ENCODE results near the gene CORO2B.

CORO2B gene

DNA sequence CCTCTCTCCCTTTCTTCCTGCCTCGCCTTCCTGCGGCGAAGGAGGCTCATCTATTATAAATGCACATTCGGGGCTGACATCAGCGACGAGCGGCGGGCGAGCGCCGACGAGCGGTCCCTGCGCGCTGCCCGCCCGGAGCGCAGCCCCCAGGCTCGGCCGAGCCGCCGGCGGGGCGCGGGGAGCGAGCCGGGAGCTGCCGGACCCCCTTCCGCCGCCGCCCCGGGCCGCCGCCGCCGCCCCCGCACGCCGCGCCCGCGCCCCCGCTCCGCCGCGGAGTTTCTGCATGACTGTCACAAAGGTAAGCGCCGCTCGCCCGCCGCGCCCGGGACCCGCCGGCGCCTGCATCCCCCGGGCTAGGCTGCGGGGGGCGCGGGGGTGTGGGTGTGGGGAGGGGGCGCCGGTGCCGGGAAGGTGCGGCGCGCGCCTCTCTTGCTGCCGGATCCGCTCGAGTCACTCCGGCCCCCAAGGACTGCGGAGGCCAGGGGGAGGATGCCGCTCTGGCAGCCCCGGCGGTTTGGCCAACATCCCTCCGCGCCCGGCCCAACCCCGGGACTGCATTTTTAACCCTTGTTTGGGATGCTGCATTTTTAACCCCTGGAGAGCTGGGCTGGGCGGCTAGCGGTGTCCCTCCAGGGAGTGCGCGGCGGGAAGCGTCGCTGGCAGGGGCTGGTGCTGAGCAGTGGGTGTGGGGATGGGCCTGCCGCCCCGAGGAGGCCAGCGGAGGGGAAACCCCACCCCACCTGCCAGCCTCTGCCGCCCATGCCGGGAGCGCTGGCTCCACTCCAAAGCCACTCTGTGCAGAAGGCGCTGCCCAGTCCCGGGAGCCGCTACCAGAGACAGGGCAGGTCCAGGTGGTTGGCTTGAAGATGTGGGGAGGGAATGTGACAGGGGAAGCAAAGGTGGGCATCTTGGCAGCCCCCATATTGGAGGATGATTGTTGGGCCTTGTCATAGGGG lies at the start of gene CORO2B:
Gene CORO2B (plus strand): TSS at position 14 of the 956 bp plus-strand sequence. CDS start 270 bp downstream, at position 284.
- peak; percentile 10 to 23 for DNase-seq

DNA sequence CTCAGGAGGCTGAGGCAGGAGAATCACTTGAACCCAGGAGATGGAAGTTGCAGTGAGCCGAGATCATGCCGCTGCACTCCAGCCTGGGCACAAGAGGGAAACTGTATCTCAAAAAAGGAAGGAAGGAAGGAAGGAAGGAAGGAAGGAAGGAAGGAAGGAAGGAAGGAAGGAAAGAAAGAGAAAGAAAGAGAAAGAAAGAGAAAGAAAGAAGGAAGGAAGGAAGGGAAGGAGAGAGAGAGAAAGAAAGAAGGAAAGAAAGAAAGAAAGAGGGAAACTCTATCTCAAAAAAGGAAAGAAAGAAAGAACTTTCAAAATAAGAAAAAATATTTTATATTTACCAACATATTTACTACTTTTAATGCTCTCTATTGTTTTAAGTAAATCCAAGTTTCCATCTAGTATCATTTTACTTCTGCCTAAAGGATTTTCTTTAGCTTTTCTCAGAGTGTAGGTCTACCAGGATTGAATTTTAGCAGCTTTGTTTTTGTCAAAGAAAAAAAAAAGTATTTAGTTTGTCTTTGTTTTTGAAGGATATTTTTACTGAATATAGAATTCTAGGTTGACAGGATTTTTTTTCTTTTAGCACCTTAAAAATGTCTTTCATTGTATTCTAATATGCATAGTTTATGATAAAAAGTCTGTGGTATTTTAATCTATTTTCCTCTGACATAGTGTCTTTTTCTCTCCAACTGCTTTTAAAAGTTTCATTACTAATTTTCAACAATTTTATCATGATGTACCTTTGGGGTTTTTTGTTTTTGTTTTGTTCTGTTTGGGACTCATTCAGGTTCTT lies 47.2 kb upstream of the CORO2B start:
- DNase-seq: no peak

GRCh38 chr15:68536331-68537095 lies 42.3 kb upstream of the CORO2B start:
- DNase-seq: no peak

- DNase-seq: no peak
These were observed 41.7 kb upstream of the CORO2B start for GRCh38 chr15:68537097-68537496.

DNA sequence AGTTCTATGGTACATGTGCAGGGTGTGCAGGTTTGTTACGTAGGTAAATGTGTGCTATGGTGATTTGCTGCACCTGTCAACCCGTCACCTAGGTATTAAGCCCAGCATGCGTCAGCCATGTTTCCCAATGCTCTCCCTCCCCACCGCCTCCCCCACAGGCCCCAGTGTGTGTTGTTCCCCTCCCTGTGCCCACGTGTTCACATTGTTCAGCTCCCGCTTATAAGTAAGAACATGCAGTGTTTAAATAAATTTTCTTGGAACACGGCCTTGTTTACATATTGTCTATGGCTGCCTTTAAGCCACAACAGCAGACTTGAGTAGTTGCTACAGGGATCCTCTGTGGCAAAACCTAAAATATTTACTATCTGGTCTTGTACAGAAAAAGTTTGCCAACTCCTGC lies 41.3 kb upstream of the CORO2B start:
- no peak for DNase-seq

DNA sequence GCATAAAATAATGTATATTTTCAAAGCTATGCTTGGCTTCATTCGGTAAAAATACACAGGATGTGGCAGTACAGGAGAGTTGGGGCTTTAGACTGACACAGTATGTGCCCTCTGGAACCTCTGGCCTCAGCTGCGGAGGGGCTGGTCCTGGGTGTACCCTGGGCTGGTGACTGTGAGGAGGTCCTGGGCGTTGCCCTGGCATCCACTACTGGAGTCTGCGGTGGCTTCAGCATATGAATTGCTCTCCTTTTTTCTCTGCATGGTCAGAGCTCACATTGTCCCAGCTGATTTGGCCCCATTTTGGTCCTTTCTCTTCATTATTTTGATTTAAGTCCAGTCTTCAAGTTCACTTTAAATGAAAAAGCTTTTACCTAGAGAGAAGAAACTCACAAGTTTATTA lies 40.5 kb upstream of the CORO2B start:
- DNase-seq: no peak

GRCh38 chr15:68541743-68542142 lies 37.0 kb upstream of the CORO2B start:
- no peak for DNase-seq

DNA sequence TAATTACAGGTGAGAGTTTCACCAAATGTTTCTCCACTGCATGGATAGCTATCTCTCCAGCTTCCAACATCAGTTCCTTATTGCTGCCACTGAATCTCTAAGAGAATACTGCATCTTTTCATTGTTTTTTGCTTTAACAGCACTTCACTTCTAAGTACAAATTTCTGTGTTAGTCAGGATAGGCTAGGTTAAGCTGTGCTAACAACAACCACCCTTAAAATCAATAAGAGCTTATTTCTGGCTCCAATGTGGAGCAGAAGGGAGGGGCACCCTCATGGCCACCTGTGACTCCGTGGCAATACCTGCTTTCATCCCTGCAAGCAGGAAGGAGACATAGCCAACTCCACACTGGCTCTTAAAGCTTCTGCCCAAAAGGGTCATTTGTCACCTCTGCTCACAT lies 36.4 kb upstream of the CORO2B start:
- DNase-seq: no peak

DNA sequence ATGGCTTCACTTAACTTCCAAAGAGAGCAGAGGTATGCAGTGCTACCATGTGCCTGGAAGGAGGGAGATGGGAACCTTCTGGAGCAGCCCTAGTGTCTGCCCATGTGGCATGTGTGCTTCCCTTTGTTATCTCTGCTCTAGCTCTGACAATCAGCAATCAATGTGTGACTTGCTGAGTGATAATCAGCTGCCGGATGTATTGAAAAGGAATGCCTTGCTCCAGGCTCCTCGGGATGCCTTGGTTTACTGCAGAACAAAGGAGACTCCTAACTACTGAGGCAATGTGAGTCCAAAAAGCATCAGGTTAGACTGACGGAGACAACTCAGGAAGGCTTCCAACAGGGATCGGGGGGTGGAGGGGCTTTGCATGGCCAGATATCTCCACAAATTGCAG lies 36.0 kb upstream of the CORO2B start:
- DNase-seq: no peak

DNA sequence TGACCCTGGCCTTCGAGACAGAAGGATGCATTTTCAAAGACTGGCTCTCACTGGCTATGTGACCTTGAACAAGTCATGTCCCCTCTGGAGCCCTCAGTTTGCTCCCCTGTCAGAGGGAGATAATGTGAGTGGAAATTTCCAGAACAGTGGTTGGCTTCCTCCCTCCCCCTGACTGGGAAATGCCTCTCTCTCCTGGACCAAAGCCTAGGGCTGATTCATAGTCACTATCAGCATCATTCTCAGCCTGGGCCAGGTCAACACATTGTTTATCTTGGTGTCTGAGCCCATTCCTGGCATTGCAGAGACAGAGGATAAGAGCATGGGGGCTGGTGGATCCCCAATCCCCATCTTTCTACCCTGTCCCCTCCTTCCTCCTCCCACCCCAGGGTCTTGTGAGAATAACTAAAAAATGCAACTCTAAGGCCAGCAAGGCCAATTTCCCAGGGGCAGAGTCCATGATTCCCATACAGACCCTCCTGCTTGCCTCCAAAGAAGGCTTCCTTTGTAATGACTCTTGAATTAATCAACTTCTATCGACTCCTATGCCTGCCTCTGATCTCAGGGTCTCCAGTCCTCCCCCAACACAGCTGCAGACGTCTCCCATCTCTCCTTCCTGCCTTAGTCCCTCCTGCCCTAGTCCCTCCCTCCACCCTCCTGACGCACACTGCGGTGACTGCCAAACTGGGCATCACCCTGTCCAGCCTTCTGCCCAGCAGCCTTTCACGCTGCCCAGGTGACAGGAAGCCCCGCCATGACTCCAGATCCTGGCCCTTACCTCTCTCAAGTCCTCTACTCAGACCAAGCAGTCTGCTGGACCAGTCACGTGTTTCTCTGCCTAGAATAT lies 35.4 kb upstream of the CORO2B start:
- DNase-seq: no peak

DNA sequence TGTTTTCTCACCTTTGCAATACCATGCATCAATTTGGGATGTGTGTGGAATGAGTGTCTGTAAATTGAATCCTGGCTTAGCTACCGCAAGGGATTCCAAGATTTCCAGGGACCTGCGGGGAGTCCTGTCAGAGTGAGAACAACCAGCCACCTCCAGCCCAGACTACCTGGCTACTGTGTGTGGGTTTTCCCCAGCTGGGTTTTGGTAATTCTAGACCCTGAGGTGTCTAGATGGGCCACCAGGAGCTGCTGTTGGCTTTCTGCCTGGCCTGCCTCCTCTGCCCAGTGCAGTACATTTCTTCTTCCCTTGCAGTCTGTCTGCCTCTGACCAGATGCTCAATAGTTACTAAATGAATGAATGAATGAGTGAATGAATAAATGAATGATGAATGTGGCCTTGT lies 32.5 kb upstream of the CORO2B start:
- no peak for DNase-seq

DNA sequence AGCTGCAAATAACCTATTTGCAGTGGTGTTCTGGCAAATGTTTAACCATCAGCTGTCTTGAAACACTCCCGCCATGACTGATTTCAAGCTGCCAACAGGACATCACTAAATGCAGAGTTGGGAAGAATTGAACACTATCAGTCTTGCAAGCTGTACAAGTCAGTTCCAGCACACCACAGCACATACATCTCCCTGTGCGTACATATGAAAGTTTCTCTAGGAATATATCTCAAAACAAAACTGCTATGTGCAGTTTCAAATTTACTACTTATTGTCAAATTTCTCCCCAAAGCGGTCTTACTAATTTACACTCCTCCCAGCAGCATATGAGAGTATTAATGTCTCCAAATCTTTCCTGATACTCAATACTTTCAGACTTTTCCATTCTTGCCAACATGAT lies 30.4 kb upstream of the CORO2B start:
- no peak for DNase-seq

- DNase-seq: no peak
These were observed 28.8 kb upstream of the CORO2B start for GRCh38 chr15:68550004-68550403.

DNA sequence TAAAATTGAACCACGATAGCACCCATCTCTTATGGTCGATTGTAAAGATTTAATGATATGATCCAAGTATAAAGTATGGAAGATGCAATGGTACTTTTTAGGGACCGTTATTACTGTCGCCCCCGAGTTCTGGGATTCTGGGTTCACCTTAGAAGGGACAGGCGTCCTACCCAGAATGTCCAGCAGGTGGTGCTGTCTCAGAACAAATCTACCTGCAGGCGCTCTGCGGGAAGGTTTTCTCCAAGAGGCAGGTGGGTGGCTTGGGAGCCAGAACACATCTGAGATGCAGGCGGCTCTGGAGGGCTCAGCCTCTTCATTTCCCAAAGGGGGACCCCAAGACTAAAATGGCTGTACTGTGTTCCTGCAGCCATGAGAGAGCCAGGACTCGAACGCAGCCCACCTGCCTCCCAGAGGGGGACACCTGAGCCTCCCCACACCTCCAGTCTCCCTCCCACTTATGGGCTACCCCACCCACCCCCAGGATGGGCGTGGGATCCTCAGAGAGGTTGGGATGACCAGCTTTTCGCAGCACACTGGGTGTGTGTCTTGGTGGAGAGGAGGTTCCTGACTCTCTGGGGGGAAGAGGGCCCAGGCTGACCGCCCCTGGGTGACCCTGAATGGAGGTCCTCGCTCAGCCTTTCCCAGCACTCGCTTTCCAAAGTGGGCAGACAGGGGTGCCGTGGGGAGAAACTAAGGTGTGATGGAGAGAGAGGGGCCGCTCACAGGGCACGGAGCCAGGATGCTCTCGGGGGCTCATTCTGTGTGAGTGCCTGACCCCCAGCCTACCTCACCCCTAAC lies 28.1 kb upstream of the CORO2B start:
- DNase-seq: peak; percentile 86

DNA sequence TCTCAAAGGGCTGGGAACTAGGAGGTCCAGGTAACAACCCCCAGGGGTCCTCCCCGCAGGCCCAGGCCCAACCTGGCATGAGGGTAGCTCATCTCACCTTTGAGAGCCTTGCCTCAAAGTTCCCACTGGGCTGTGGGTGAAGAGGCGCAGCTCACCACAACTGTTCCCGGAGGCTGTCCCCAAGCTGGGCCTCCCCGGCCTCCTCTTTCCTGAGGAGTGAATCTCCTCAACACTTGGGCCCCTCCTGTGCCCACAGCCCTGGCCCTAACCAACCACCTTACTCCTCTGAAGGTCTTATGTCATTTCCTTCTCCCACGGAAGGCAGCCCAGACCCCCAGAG lies 27.5 kb upstream of the CORO2B start:
- DNase-seq: no peak

DNA sequence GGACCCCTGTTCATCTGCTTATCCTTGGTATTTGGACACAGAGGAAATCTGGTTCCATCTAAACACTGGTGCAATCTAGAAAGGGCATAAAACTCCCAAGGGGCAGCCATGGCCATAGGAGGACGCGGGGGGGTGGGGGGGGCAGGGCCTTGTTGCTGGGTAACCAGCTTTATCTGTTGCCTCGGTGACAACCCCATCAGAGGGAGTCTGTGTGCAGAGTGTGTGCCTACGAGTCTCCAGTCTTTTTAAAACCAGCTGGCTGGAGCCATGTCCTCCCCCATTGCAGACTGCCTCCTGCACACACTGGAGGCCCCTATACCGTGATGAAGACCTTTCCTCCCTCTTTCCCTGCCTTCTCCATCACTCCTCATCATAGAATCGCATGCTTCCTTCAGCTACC lies 26.4 kb upstream of the CORO2B start:
- no peak for DNase-seq

DNA sequence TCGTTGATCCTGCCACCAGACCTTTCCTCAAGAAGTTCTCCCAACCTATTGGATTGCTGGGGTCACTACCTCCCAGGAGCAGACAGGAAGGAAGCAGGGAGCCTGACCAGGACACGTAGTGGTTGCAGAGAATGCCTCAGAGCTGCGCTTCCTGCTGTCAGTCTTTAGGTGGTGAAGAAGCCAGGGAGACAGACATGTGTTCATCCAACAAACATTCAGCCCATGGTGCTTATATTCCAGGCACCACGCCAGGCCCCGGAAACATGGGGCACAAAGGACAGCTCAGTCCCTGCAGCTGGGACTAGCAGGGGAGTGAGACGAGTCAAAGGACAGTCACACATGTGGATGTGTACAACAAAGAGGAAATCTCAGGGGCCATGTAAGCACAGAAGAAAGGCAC lies 26.0 kb upstream of the CORO2B start:
- no peak for DNase-seq

- no peak for DNase-seq
These were observed 25.3 kb upstream of the CORO2B start for GRCh38 chr15:68553314-68553993.

- DNase-seq: peak; percentile 74 to 81
These were observed 24.6 kb upstream of the CORO2B start for GRCh38 chr15:68553994-68554720.
